ENCODE results near the gene NPTN. TPM values are rescaled to one million over a fixed set of nuclear protein-coding genes. Genes with fewer than 3 reads are reported as not detected.

The NPTN gene
- total RNA-seq, 1 donor from 2014 or later, result 227 TPM

DNA sequence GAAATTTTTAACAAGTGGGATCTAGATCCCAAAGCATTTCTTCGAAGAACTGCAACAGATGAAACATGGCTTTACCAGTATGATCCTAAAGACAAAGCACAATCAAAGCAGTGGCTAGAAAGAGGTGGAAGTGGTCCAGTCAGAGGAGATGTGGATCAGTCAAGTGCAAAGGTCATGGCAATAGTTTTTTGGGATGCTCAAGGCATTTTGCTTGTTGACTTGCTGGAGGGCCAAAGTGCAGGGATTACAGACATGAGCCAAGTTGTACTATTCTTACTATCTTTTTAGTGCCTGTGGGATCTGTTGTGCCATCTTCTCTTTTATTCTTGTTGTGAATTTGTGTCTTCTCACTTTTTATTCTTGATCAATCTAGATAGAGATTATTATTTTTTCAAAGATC, 108.3 kb downstream of the NPTN start:
- TF ChIP-seq, protein P1, sequence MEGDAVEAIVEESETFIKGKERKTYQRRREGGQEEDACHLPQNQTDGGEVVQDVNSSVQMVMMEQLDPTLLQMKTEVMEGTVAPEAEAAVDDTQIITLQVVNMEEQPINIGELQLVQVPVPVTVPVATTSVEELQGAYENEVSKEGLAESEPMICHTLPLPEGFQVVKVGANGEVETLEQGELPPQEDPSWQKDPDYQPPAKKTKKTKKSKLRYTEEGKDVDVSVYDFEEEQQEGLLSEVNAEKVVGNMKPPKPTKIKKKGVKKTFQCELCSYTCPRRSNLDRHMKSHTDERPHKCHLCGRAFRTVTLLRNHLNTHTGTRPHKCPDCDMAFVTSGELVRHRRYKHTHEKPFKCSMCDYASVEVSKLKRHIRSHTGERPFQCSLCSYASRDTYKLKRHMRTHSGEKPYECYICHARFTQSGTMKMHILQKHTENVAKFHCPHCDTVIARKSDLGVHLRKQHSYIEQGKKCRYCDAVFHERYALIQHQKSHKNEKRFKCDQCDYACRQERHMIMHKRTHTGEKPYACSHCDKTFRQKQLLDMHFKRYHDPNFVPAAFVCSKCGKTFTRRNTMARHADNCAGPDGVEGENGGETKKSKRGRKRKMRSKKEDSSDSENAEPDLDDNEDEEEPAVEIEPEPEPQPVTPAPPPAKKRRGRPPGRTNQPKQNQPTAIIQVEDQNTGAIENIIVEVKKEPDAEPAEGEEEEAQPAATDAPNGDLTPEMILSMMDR (IDR thresholded peaks at IDR 0.05; ENCODE audit: borderline replicate concordance), result no peak
- no peak overlapping the region for H3K27ac ChIP-seq (replicated peaks)
- intact Hi-C loops (cut with micrococcal nuclease), result loop anchor here (10.0 kb wide), 1 partner anchor 150 kb away; no protein-coding TSS in a partner anchor
- H3K9me3 ChIP-seq (replicated peaks), result no peaks in the 10 kb centered on the region
- H3K36me3 ChIP-seq, result no peaks in the 10 kb centered on the region
- H3K4me3 ChIP-seq, result no peak overlapping the region
- H3K4me1 ChIP-seq, result no peaks in the 10 kb centered on the region
- no peaks in the 10 kb centered on the region for H3K27me3 ChIP-seq (ENCODE audit: low read depth)
- no peak for DNase-seq

DNA sequence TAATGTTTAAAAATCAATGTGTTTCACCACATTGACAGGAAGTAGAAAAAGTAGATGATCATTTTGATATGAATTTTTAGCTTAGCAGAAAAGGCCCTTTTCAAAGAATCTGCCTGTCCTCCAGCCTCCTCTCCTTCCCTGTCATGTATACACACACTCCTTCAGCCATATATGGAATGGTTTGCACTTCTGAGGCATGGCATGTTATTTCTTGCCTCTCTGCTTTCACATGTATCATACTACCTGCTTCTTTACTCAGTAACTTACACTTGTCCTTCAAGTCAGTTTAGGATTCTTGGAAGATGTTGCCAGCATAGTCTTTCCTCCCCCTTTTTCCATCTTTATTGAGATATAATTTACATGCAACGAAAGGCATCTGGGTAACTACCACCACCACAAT, 111.2 kb downstream of the NPTN start:
- Histone ChIP-seq H3K27ac (replicated peaks) (no peak overlapping the region), H3K9me3 (replicated peaks) (peaks cover 3% of the 10 kb centered on the region), H3K4me3 (no peak overlapping the region), H3K36me3 (no peaks in the 10 kb centered on the region), H3K4me1 (peaks cover 20% of the 10 kb centered on the region), H3K27me3 (ENCODE audit: low read depth) (no peaks in the 10 kb centered on the region)
- intact Hi-C loops (cut with micrococcal nuclease), result loop anchor here (10.0 kb wide), 1 partner anchor 147 kb away; no protein-coding TSS in a partner anchor
- TF ChIP-seq, protein P1 (IDR thresholded peaks at IDR 0.05; ENCODE audit: borderline replicate concordance), result no peak
- DNase-seq, result no peak

DNA sequence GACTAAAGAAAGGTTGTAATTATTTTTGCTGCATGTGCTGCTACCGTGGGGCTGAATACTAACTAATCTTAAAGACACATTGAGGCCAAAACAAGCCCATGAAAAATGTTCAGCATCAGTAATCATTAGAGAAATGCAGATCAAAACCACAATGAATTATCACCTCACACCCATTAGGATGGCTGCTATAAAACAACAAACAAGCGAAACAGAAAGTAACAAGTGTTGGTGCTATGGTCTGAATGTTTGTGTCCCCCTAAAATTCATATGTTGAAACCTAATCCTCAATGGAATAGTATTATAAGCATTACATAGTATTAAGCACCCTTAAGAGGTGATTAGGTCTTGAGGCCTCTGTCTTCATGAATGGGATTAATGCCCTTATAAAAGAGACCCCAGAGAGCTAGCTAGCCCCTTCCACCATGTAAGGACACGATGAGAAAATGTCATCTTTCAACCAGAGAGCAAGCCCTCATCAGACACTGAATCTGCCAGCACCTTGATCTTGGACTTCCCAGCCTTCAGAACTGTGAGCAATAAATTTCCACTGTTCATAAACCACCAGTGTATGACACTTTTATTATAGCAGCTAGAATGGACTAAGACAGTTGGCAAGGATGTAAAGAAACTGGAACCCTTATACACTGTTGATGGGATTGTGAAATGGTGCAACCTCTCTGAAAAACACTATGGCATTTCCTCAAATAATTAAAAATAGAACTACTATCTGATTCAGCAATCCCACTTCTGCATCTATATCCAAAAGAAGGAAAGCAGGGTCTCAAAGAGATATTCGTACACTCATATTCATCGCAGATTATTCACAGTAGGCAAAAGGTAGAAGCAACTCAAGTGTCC, 114.1 kb downstream of the NPTN start:
- Histone ChIP-seq H3K4me3 (no peak overlapping the region), H3K4me1 (peaks cover 36% of the 10 kb centered on the region), H3K27me3 (ENCODE audit: low read depth) (no peaks in the 10 kb centered on the region), H3K36me3 (no peaks in the 10 kb centered on the region), H3K9me3 (replicated peaks) (peaks cover 3% of the 10 kb centered on the region), H3K27ac (replicated peaks) (peak overlapping the region; percentile 79)
- DNase-seq, result no peak
- TF ChIP-seq, protein P1 (IDR thresholded peaks at IDR 0.05; ENCODE audit: borderline replicate concordance), result no peak
- intact Hi-C loops (cut with micrococcal nuclease), result no loop called here

DNA sequence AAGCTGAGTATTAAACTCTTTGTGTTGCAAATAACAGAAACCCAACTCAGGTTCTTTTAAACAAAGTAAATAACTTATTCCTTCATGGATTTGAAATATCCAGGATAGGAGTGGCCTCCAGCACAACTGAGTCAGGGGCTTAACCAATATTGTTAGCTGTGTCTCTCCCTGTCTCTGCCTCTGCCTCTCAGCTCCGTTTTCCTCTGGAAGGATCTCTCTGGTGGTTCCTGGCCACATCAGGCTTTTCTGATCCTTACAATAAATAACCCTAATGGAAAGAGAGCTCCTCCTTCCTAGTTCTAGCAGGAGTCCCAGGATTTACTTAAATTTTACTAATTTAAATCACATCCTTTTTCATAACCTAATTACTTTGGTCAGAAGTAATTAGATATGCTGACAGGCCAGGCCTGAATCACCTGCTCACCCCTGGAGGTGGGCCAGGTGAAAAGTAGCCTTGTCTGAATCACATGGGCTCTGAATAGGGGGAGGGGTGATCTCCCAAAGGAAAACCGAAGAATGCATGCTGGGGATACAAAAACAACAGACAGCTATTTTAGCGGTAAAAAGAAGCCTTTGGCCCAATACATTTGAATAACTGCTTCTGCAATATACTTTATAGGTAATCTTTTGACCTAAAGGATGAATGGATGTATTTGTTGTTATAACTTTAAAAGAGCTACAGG, 114.9 kb downstream of the NPTN start:
- Histone ChIP-seq H3K9me3 (replicated peaks) (peaks cover 3% of the 10 kb centered on the region), H3K27ac (replicated peaks) (peak overlapping the region; percentile 79), H3K4me1 (peaks cover 36% of the 10 kb centered on the region), H3K27me3 (ENCODE audit: low read depth) (no peaks in the 10 kb centered on the region), H3K4me3 (no peak overlapping the region), H3K36me3 (no peaks in the 10 kb centered on the region)
- intact Hi-C loops (cut with micrococcal nuclease), result no loop called here
- DNase-seq, result peak; percentile 30
- TF ChIP-seq, protein P1 (IDR thresholded peaks at IDR 0.05; ENCODE audit: borderline replicate concordance), result no peak

DNA sequence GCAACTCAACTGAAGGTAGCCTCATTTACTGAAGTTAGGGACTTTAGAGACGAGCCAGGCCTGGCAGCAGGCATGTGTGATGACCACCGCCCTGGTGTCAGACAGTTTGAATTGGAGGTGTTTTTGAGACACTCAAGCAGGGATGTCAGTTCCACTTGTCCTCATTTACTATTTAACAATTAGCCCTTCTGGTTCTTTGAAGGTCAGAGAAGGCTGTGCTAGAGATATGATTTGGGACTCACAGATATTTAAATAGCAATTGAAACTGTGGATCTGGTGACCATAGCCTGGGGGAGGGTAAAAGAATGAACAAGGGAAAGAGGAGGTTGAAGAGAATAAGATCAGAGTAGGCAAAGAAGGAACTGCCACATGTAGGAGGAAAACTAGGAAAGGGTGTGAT, 115.6 kb downstream of the NPTN start:
- Histone ChIP-seq H3K4me1 (peaks cover 36% of the 10 kb centered on the region), H3K9me3 (replicated peaks) (peaks cover 3% of the 10 kb centered on the region), H3K4me3 (no peak overlapping the region), H3K27ac (replicated peaks) (peak overlapping the region; percentile 79), H3K27me3 (ENCODE audit: low read depth) (no peaks in the 10 kb centered on the region), H3K36me3 (no peaks in the 10 kb centered on the region)
- intact Hi-C loops (cut with micrococcal nuclease), result no loop called here
- TF ChIP-seq, protein P1 (IDR thresholded peaks at IDR 0.05; ENCODE audit: borderline replicate concordance), result no peak
- DNase-seq, result peak; percentile 19
